Right lobe of liver (tissue), 6 donors: ENCODE data around the gene CAV1. TPM values are rescaled to one million over a fixed set of nuclear protein-coding genes. Genes with fewer than 3 reads are reported as not detected.

Experiments
- ATAC-seq, 4 donors: fragments of 200-7000 bp; cut with Tn5 transposase; one replicate each; pipeline ENCODE4 v1.9.1; 2020; ENCODE audit warnings: mild to moderate bottlenecking in 4 of 4, moderate library complexity in 4 of 4
- DNase-seq, 3 donors: peaks; one replicate each; pipeline ENCODE4 v3.0.0-alpha.2; 2020
- H3K27ac ChIP-seq, 3 donors: fragments of 200-600 bp; one replicate each; pipeline ENCODE4 v1.8.0; 2022
- H3K27me3 ChIP-seq, 2 donors: fragments of 200-600 bp; one replicate each; pipeline ENCODE4 v1.8.0; 2022
- H3K36me3 ChIP-seq, 4 donors: fragments of 200-600 bp; sonication (generic) in 1 of 4; one replicate each; pipeline versions ENCODE4 v1.5.1 to v1.8.0; 2017 to 2022; ENCODE audit warnings: control low read depth in 1 of 4
- H3K4me1 ChIP-seq, 4 donors: fragments of 200-600 bp; sonication (generic) in 1 of 4; one replicate each; pipeline versions ENCODE4 v1.5.1 to v1.8.0; 2017 to 2022; ENCODE audit warnings: control low read depth in 1 of 4
- H3K4me3 ChIP-seq, 3 donors: fragments of 200-600 bp; one replicate each; pipeline ENCODE4 v1.8.0; 2022
- H3K9me3 ChIP-seq, 4 donors: fragments of 200-600 bp; sonication (generic) in 1 of 4; one replicate each; pipeline versions ENCODE4 v1.5.1 to v1.8.0; 2017 to 2022; ENCODE audit warnings: control low read depth in 1 of 4
- POLR2A ChIP-seq: fragments of 450-650 bp; IDR thresholded peaks from one replicate; pipeline ENCODE4 v1.6.1; 2017; ENCODE audit warnings: antibody characterized with exemption, mild to moderate bottlenecking
- WGBS: methylation state at CpG from one replicate; pipeline ENCODE4 v1.1.6; 2018; ENCODE audit warnings: low coverage, low lambda C conversion rate; ENCODE audit not compliant: insufficient coverage; ENCODE audit errors: missing lambda C conversion rate; 5-methylcytosine and 5-hydroxymethylcytosine counted together
- intact Hi-C, 2 donors: fragments of 100-400 bp; cut with DNase I; formaldehyde crosslinking; loops; one replicate each; pipeline versions ENCODE4 v1.11.2 to v1.14.1; 2022
- total RNA-seq, 6 experiments: library from RNA; depleted of rRNA in 2 of 6; stranded (reverse); fragments of >200 nt in 2 of 6; fragmentation: NEBNext Ultra II Directional in 3 of 6; extraction: Animal tissue kit (Norgen Biotek cat#: 25700) in 3 of 6; gene quantifications; one replicate each; pipeline versions ENCODE4 v1.1.0 to v1.2.4, GENCODE V29; 2016 to 2023
- TF ChIP-seq, protein P1 (sequence below), 4 donors: fragments of 200-600 bp in 3 of 4; fragments of 450-650 bp in 1 of 4; IDR thresholded peaks; one replicate each; pipeline versions ENCODE4 v1.5.1 to v1.8.0; 2016 to 2022; ENCODE audit warnings: antibody characterized with exemption in 4 of 4, mild to moderate bottlenecking in 2 of 4
- donor health status: DM: no; HTN: yes; CAD: no.
- donor health status: DM: no; HTN: no; CAD: no.
- donor health status: DM: no; HTN: no; CAD: no.
- donor health status: DM: no; HTN: yes; CAD: no.
- donor health status: DM: no; HTN: yes; CAD: no.

The CAV1 gene
- total RNA-seq, 6 experiments from 2014 or later: 3.8 to 19.8 (median 9.0) TPM

GRCh38 chr7:116509982-116510579, 14.8 kb upstream of the CAV1 start:
- 76% methylated on average over 7 of the region's 7 CpGs for WGBS
- Histone ChIP-seq H3K27ac (no peak overlapping the region), H3K4me1 (peaks cover 0 to 7% (median 0%) of the 10 kb centered on the region in 4 donors), H3K36me3 (peaks cover 0 to 4% (median 0%) of the 10 kb centered on the region in 4 donors), H3K27me3 (no peaks in the 10 kb centered on the region), H3K9me3 (no peaks in the 10 kb centered on the region), H3K4me3 (no peak overlapping the region)
- intact Hi-C loops: no loop called here
- ATAC-seq (no peak), DNase-seq (no peak)
- no peak for TF ChIP-seq POLR2A
- TF ChIP-seq, protein P1, sequence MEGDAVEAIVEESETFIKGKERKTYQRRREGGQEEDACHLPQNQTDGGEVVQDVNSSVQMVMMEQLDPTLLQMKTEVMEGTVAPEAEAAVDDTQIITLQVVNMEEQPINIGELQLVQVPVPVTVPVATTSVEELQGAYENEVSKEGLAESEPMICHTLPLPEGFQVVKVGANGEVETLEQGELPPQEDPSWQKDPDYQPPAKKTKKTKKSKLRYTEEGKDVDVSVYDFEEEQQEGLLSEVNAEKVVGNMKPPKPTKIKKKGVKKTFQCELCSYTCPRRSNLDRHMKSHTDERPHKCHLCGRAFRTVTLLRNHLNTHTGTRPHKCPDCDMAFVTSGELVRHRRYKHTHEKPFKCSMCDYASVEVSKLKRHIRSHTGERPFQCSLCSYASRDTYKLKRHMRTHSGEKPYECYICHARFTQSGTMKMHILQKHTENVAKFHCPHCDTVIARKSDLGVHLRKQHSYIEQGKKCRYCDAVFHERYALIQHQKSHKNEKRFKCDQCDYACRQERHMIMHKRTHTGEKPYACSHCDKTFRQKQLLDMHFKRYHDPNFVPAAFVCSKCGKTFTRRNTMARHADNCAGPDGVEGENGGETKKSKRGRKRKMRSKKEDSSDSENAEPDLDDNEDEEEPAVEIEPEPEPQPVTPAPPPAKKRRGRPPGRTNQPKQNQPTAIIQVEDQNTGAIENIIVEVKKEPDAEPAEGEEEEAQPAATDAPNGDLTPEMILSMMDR (IDR thresholded peaks at IDR 0.05): no peak

- ATAC-seq (no peak), DNase-seq (no peak)
- Histone ChIP-seq H3K27ac (peak overlapping the region in 2 of 3 donors; percentile 88 to 95), H3K4me1 (peaks cover 0 to 7% (median 0%) of the 10 kb centered on the region in 4 donors), H3K4me3 (no peak overlapping the region), H3K9me3 (no peaks in the 10 kb centered on the region), H3K36me3 (peaks cover 0 to 4% (median 0%) of the 10 kb centered on the region in 4 donors), H3K27me3 (no peaks in the 10 kb centered on the region)
- intact Hi-C loops: no loop called here
- no peak for TF ChIP-seq POLR2A
- TF ChIP-seq, protein P1 (IDR thresholded peaks at IDR 0.05): no peak
These were observed 14.0 kb upstream of the CAV1 start for GRCh38 chr7:116510795-116511194.

DNA sequence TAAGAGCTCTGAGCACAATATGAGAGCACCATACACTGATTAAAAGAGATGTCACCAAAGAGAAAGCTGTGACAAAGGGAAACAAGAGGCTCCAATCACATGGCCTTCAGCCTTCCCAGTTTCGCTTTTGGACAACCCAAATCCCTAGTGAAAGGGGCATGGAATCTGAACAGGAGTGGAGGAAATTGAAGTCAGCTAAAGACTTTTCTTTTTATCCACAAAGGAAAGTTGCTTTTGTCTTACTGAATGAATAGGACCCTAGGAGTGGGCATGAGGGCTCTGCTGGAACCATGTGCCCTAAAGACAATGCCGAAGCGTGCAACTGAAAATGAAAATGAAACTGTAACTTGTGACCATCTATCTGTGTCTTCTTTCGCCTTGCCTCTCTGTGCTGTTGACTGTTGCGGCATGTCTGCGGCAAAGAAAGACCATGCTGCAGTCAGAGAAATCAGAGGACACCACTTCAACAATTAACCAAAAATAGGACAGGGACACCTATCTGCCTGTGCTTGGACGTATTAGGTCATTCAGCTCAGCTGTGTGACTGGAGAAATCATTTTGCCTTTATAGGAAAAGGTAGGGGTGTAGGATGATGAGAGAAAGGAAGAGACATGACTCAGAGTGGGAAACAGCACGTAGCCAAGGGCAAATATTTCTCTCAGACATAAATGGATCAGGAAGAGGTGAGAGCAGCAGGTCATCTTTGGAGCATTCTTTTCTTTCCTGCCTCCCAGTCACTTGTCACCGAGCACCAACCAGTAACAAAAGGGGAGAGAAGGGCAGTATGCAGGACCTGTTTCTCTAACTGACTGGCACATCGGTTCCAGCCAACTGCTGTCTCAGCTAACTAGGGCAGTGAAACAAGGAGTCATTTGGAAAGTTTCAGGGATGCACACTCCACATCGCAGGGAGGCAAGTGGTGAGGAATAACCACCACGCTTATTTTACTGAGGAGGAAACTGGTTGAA, 13.0 kb upstream of the CAV1 start:
- Histone ChIP-seq H3K27me3 (no peaks in the 10 kb centered on the region), H3K9me3 (no peaks in the 10 kb centered on the region), H3K27ac (peak overlapping the region; percentile 68 to 95 (median 88)), H3K4me1 (peaks cover 0 to 7% (median 0%) of the 10 kb centered on the region in 4 donors), H3K4me3 (peak overlapping the region; percentile 36 to 51 (median 42)), H3K36me3 (no peaks in the 10 kb centered on the region)
- ATAC-seq (peak; percentile 88 to 94 (median 92)), DNase-seq (peak in 2 of 3 donors; percentile 29 to 53)
- WGBS: 16% methylated on average over 11 of the region's 12 CpGs
- TF ChIP-seq, protein P1 (IDR thresholded peaks at IDR 0.05): no peak
- no peak for TF ChIP-seq POLR2A
- intact Hi-C loops: no loop called here

GRCh38 chr7:116512520-116513188, 12.2 kb upstream of the CAV1 start:
- TF ChIP-seq, protein P1 (IDR thresholded peaks at IDR 0.05): no peak
- no peak for TF ChIP-seq POLR2A
- peak in 3 of 4 donors; percentile 5 to 41 (median 6) for ATAC-seq
- Histone ChIP-seq H3K4me3 (peak overlapping the region; percentile 36 to 51 (median 42)), H3K4me1 (peaks cover 0 to 7% (median 0%) of the 10 kb centered on the region in 4 donors), H3K27ac (peak overlapping the region; percentile 68 to 95 (median 88)), H3K9me3 (no peaks in the 10 kb centered on the region), H3K27me3 (no peaks in the 10 kb centered on the region), H3K36me3 (no peaks in the 10 kb centered on the region)
- WGBS: 43% methylated on average over 4 of the region's 4 CpGs
- intact Hi-C loops: no loop called here
- no peak for DNase-seq
